ENCODE results near the gene CTNNBL1.

DNA sequence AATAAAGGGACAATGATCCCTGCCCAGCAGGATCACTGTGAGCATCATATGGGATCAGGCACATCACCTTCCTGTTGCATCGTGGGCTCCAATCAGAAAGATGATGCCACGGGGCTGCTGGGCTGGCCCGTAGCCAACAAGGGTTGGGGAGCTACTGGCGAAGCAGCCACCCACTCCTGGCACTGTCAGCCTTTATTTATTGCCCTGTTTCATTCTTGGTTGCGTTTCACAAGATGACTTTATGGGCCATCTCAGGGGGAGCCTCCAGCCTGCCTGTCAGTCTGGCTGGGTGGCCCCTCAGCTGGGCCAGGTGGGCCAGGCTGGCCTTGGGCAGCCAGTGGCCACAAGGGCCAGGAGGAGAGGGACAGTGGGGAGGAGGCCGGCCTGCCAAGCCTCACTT is 226.4 kb downstream of the CTNNBL1 start:
- TF ChIP-seq EZH2phosphoT487 (IDR thresholded peaks at IDR 0.05; ENCODE audit: insufficient read depth, low read depth): no peak
- TF ChIP-seq EZH2 (IDR thresholded peaks at IDR 0.05; ENCODE audit: insufficient read depth, poor library complexity, severe bottlenecking): no peak

Data from GM23248 (cell line).